Naive thymus-derived CD4-positive, alpha-beta T cell (primary cell): ENCODE data around the gene POLR3A. TPM values are rescaled to one million over a fixed set of nuclear protein-coding genes. Genes with fewer than 3 reads are reported as not detected.

ENCODE experiments used
- ATAC-seq: fragments of 150-1000 bp; cut with Tn5 transposase; 2 replicates; pipeline ENCODE4 v1.10.0; 2021; ENCODE audit warnings: mild to moderate bottlenecking, moderate library complexity
- CTCF ChIA-PET: fragments of 350-600 bp; sonication (Branson Sonifier 250); formaldehyde crosslinking; loops from one replicate; lab custom pipeline; 2021; ENCODE audit warnings: antibody characterized with exemption; lab: Charles Lee
- POLR2A ChIA-PET: fragments of 350-600 bp; sonication (Branson Sonifier 250); formaldehyde crosslinking; loops from one replicate; lab custom pipeline; 2021; ENCODE audit warnings: antibody characterized with exemption, inconsistent platforms; lab: Charles Lee
- DNase-seq, 9 donors: peaks; one replicate each; pipeline versions ENCODE4 v3.0.0 to v3.0.0-alpha.2; 2020 to 2022; ENCODE audit warnings: mixed read lengths in 1 of 9
- H3K27ac ChIP-seq: one replicate; pipeline ENCODE4 v1.7.0; 2013; ENCODE audit warnings: mild to moderate bottlenecking, low read depth, low read length, moderate library complexity
- H3K27me3 ChIP-seq, 2 donors: one replicate each; pipeline ENCODE4 v1.7.0; 2013; ENCODE audit warnings: low read length in 2 of 2, mild to moderate bottlenecking in 2 of 2, moderate library complexity in 2 of 2; ENCODE audit not compliant: control insufficient read depth in 2 of 2, insufficient read depth in 2 of 2
- H3K36me3 ChIP-seq, 3 experiments: 1 replicate in 2 of 3; 2 replicates in 1 of 3; pipeline ENCODE4 v1.7.0; 2013; ENCODE audit warnings: low read length in 3 of 3, mild to moderate bottlenecking in 3 of 3, moderate library complexity in 1 of 3; ENCODE audit not compliant: insufficient read depth in 3 of 3, control insufficient read depth in 2 of 3
- H3K4me1 ChIP-seq, 2 donors: one replicate each; pipeline ENCODE4 v1.7.0; 2013; ENCODE audit warnings: low read length in 2 of 2, mild to moderate bottlenecking in 2 of 2, moderate library complexity in 1 of 2; ENCODE audit not compliant: control insufficient read depth in 2 of 2, insufficient read depth in 2 of 2
- H3K4me3 ChIP-seq: 2 replicates; pipeline ENCODE4 v1.7.0; 2013; ENCODE audit warnings: mild to moderate bottlenecking, low read length
- H3K9me3 ChIP-seq, 3 experiments: 1 replicate in 2 of 3; 2 replicates in 1 of 3; pipeline ENCODE4 v1.7.0; 2013; ENCODE audit warnings: low read length in 3 of 3; ENCODE audit not compliant: control insufficient read depth in 2 of 3
- H3K27ac Mint-ChIP-seq, 9 donors: one replicate each; pipeline ENCODE4 v1.8.0; 2020 to 2022; ENCODE audit warnings: mixed read lengths in 9 of 9, mild to moderate bottlenecking in 8 of 9, moderate library complexity in 5 of 9, inconsistent platforms in 2 of 9
- H3K27me3 Mint-ChIP-seq, 5 donors: one replicate each; pipeline ENCODE4 v1.8.0; 2021 to 2022; ENCODE audit warnings: mixed read lengths in 5 of 5, mild to moderate bottlenecking in 1 of 5
- H3K36me3 Mint-ChIP-seq, 5 donors: one replicate each; pipeline ENCODE4 v1.8.0; 2020 to 2022; ENCODE audit warnings: mixed read lengths in 5 of 5, mild to moderate bottlenecking in 3 of 5, inconsistent platforms in 1 of 5
- H3K4me1 Mint-ChIP-seq, 7 donors: one replicate each; pipeline ENCODE4 v1.8.0; 2020 to 2022; ENCODE audit warnings: mixed read lengths in 7 of 7, mild to moderate bottlenecking in 3 of 7, inconsistent platforms in 1 of 7
- H3K4me3 Mint-ChIP-seq, 10 donors: one replicate each; pipeline ENCODE4 v1.8.0; 2020 to 2022; ENCODE audit warnings: mild to moderate bottlenecking in 10 of 10, mixed read lengths in 10 of 10, moderate library complexity in 6 of 10, inconsistent platforms in 2 of 10
- H3K9me3 Mint-ChIP-seq, 11 donors: one replicate each; pipeline ENCODE4 v1.8.0; 2020 to 2022; ENCODE audit warnings: mixed read lengths in 11 of 11, mild to moderate bottlenecking in 4 of 11, inconsistent platforms in 1 of 11, moderate library complexity in 1 of 11
- intact Hi-C, 2 donors: fragments of 100-400 bp; cut with micrococcal nuclease; formaldehyde crosslinking; loops; one replicate each; pipeline ENCODE4 v1.15.1; 2023
- polyA plus RNA-seq, 2 donors: library from polyadenylated mRNA; unstranded; fragments of 300-500 nt; fragmentation: Illumina TruSeq; gene quantifications; one replicate each; pipeline ENCODE4 v1.2.3, GENCODE V29; 2021
- total RNA-seq, 6 experiments: library from RNA in 5 of 6; stranded (reverse) in 5 of 6; gene quantifications; 1 replicate in 5 of 6; 2 replicates in 1 of 6; pipeline ENCODE4 v1.2.3 and lab custom pipeline; 2021 to 2026

Gene POLR3A
- total and polyA plus RNA-seq, 7 experiments from 2014 or later, result 5.5 to 20.9 (median 13.4) TPM

GRCh38 chr10:77978360-77978759, 51.0 kb downstream of the POLR3A start:
- Histone ChIP-seq H3K36me3 (peaks cover 7 to 66% (median 11%) of the 10 kb centered on the region in 3 experiments), H3K27ac (no peak overlapping the region), H3K27me3 (no peaks in the 10 kb centered on the region), H3K4me3 (no peak overlapping the region), H3K9me3 (no peaks in the 10 kb centered on the region), H3K4me1 (no peaks in the 10 kb centered on the region)
- no peaks in the 10 kb centered on the region for H3K27me3 Mint-ChIP-seq
- H3K36me3 Mint-ChIP-seq, result peaks cover 12 to 66% (median 26%) of the 10 kb centered on the region in 5 donors
- ChIA-PET POLR2A (no interaction called here), CTCF (no interaction called here)
- DNase-seq (no peak), ATAC-seq (no peak)
- H3K4me1 Mint-ChIP-seq, result no peaks in the 10 kb centered on the region
- no peak overlapping the region for H3K4me3 Mint-ChIP-seq
- no peaks in the 10 kb centered on the region for H3K9me3 Mint-ChIP-seq
- peak overlapping the region in 1 of 9 donors; percentile 37 for H3K27ac Mint-ChIP-seq
- intact Hi-C loops, result no loop called here

GRCh38 chr10:77977934-77978333, 51.4 kb downstream of the POLR3A start:
- ChIA-PET CTCF (no interaction called here), POLR2A (no interaction called here)
- no peak for ATAC-seq
- no peak overlapping the region for H3K4me3 ChIP-seq
- no peak overlapping the region for H3K27ac ChIP-seq
- no peaks in the 10 kb centered on the region for H3K4me1 ChIP-seq
- no peaks in the 10 kb centered on the region for H3K9me3 ChIP-seq
- H3K36me3 Mint-ChIP-seq, result peaks cover 12 to 62% (median 26%) of the 10 kb centered on the region in 5 donors
- H3K27me3 Mint-ChIP-seq, result no peaks in the 10 kb centered on the region
- no peak overlapping the region for H3K4me3 Mint-ChIP-seq
- no peaks in the 10 kb centered on the region for H3K27me3 ChIP-seq
- intact Hi-C loops, result no loop called here
- peaks cover 7 to 62% (median 11%) of the 10 kb centered on the region in 3 experiments for H3K36me3 ChIP-seq
- DNase-seq, result no peak
- peak overlapping the region in 1 of 9 donors; percentile 37 for H3K27ac Mint-ChIP-seq
- no peaks in the 10 kb centered on the region for H3K9me3 Mint-ChIP-seq
- no peaks in the 10 kb centered on the region for H3K4me1 Mint-ChIP-seq

- H3K4me3 ChIP-seq, result no peak overlapping the region
- no peaks in the 10 kb centered on the region for H3K9me3 ChIP-seq
- intact Hi-C loops, result no loop called here
- peak overlapping the region in 1 of 9 donors; percentile 52 for H3K27ac Mint-ChIP-seq
- H3K4me1 ChIP-seq, result no peaks in the 10 kb centered on the region
- ChIA-PET POLR2A (no interaction called here), CTCF (no interaction called here)
- no peaks in the 10 kb centered on the region for H3K27me3 Mint-ChIP-seq
- H3K36me3 ChIP-seq, result peaks cover 7 to 52% (median 11%) of the 10 kb centered on the region in 3 experiments
- H3K4me1 Mint-ChIP-seq, result peaks cover 0 to 4% (median 0%) of the 10 kb centered on the region in 7 donors
- no peak for DNase-seq
- no peak overlapping the region for H3K27ac ChIP-seq
- ATAC-seq, result no peak
- no peaks in the 10 kb centered on the region for H3K27me3 ChIP-seq
- H3K4me3 Mint-ChIP-seq, result no peak overlapping the region
- H3K36me3 Mint-ChIP-seq, result peaks cover 12 to 62% (median 26%) of the 10 kb centered on the region in 5 donors
- H3K9me3 Mint-ChIP-seq, result no peaks in the 10 kb centered on the region
Observed at GRCh38 chr10:77977016-77977415, 52.3 kb downstream of the POLR3A start.

DNA sequence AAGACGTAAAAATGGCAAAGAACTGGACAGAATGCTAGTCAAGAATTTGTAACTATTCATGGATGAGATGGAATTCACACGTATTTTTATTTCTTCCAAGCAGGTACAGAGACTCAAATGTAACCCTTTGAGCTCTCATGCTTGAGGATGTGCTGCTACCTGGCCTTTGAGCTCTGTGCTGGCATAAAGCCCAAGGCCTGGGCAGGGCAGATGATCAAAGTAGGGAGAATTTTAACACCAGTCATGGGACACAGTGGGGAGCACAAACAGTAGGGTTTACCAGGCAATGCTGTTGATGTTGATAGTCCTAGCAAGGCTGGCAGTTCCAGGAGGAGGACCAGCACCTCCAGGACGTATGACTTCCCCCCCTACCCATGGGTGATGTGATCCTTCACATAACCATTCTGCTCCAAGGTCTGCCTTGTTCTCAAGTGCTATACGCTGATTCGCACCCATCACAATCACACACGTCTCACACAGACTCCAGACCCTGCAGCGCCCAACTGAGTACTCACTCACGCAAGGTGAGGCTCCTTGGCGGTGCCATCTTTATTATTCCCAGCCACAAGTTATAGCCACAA, 54.1 kb downstream of the POLR3A start:
- no peak overlapping the region for H3K4me3 ChIP-seq
- peaks cover 3 to 6% of the 10 kb centered on the region in 2 donors for H3K4me1 ChIP-seq
- H3K27me3 ChIP-seq, result no peaks in the 10 kb centered on the region
- H3K9me3 Mint-ChIP-seq, result no peaks in the 10 kb centered on the region
- ATAC-seq, result no peak
- H3K4me3 Mint-ChIP-seq, result no peak overlapping the region
- peak overlapping the region in 2 of 9 donors; percentile 3 to 81 for H3K27ac Mint-ChIP-seq
- H3K9me3 ChIP-seq, result no peaks in the 10 kb centered on the region
- H3K36me3 Mint-ChIP-seq, result peaks cover 11 to 49% (median 16%) of the 10 kb centered on the region in 5 donors
- DNase-seq, result no peak
- no peak overlapping the region for H3K27ac ChIP-seq
- ChIA-PET CTCF (no interaction called here), POLR2A (no interaction called here)
- H3K27me3 Mint-ChIP-seq, result no peaks in the 10 kb centered on the region
- H3K36me3 ChIP-seq, result peaks cover 4 to 37% (median 7%) of the 10 kb centered on the region in 3 experiments
- intact Hi-C loops, result no loop called here
- H3K4me1 Mint-ChIP-seq, result peaks cover 0 to 14% (median 10%) of the 10 kb centered on the region in 7 donors

DNA sequence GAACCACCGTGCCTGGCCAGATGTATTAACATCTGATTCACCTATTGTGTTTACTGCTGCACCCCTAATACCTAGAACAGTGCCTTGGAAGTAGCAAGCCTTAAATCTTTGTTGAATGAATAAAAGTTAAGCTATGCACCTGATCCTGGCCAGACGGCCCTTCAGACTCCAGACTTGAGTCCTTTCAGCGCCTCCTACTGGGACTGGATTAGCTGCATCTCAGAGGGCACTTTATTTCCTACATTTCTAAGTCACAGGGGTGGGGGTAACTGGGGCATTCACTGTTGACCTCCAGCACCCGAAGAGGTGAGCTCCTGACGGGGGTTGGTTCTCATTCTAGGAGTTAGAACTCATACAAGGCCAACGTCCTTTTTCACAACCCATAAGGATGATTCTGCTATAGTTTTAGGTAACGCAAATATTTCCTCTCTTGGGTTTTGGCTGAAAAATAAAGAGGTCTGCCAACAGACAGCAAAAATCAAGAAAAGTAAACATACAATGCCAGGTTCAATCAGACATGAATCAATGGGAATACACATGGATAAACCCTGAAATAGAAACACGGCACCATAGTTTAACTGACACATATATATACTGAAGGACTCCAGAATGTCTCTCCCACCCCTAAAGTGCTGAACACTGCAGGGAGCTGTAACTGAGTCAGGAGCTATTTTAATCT, 54.8 kb downstream of the POLR3A start:
- Histone ChIP-seq H3K27ac (no peak overlapping the region), H3K36me3 (peaks cover 2 to 31% (median 7%) of the 10 kb centered on the region in 3 experiments), H3K9me3 (no peaks in the 10 kb centered on the region), H3K4me3 (no peak overlapping the region), H3K4me1 (peaks cover 3 to 6% of the 10 kb centered on the region in 2 donors), H3K27me3 (no peaks in the 10 kb centered on the region)
- ChIA-PET CTCF (no interaction called here), POLR2A (no interaction called here)
- peak overlapping the region in 1 of 9 donors; percentile 25 for H3K27ac Mint-ChIP-seq
- no peaks in the 10 kb centered on the region for H3K27me3 Mint-ChIP-seq
- intact Hi-C loops, result no loop called here
- H3K4me3 Mint-ChIP-seq, result no peak overlapping the region
- ATAC-seq, result no peak
- H3K36me3 Mint-ChIP-seq, result peaks cover 5 to 43% (median 11%) of the 10 kb centered on the region in 5 donors
- peaks cover 0 to 14% (median 10%) of the 10 kb centered on the region in 7 donors for H3K4me1 Mint-ChIP-seq
- DNase-seq, result no peak
- H3K9me3 Mint-ChIP-seq, result peaks cover 0 to under 1% (median 0%) of the 10 kb centered on the region in 11 donors

GRCh38 chr10:77973276-77973675, 56.0 kb downstream of the POLR3A start:
- Mint-ChIP-seq H3K4me1 (peaks cover 0 to 14% (median 10%) of the 10 kb centered on the region in 7 donors), H3K9me3 (peaks cover 0 to 1% (median 0%) of the 10 kb centered on the region in 11 donors), H3K36me3 (peaks cover 5 to 36% (median 10%) of the 10 kb centered on the region in 5 donors), H3K27ac (peak overlapping the region in 1 of 9 donors; percentile 15), H3K4me3 (no peak overlapping the region), H3K27me3 (no peaks in the 10 kb centered on the region)
- peaks cover 0 to 20% (median 7%) of the 10 kb centered on the region in 3 experiments for H3K36me3 ChIP-seq
- no peak overlapping the region for H3K27ac ChIP-seq
- ChIA-PET POLR2A (no interaction called here), CTCF (no interaction called here)
- H3K9me3 ChIP-seq, result no peaks in the 10 kb centered on the region
- H3K4me1 ChIP-seq, result peaks cover 3 to 6% of the 10 kb centered on the region in 2 donors
- no peak for DNase-seq
- ATAC-seq, result no peak
- H3K4me3 ChIP-seq, result no peak overlapping the region
- intact Hi-C loops, result no loop called here
- H3K27me3 ChIP-seq, result no peaks in the 10 kb centered on the region
